Measurements from ENCODE around the gene ELMO2.

ELMO2 gene

GRCh38 chr20:46365487-46366220 lies 40.8 kb downstream of the ELMO2 start:
- no peaks in the 10 kb centered on the region for H3K9me3 Mint-ChIP-seq
- peaks cover 77% of the 10 kb centered on the region for H3K4me1 Mint-ChIP-seq
- DNase-seq (no peak), ATAC-seq (no peak)
- H3K4me3 Mint-ChIP-seq, result no peak overlapping the region
- peak overlapping the region; percentile 55 to 72 for H3K27ac Mint-ChIP-seq
- no peaks in the 10 kb centered on the region for H3K27me3 Mint-ChIP-seq

- H3K27me3 Mint-ChIP-seq, result no peaks in the 10 kb centered on the region
- ATAC-seq, result no peak
- no peak for DNase-seq
- H3K9me3 Mint-ChIP-seq, result no peaks in the 10 kb centered on the region
- peak overlapping the region; percentile 82 for H3K27ac Mint-ChIP-seq
- H3K4me1 Mint-ChIP-seq, result peaks cover 71% of the 10 kb centered on the region
- peak overlapping the region; percentile 77 to 88 for H3K4me3 Mint-ChIP-seq
These were observed 41.5 kb downstream of the ELMO2 start for GRCh38 chr20:46364670-46365486.

- Mint-ChIP-seq H3K4me3 (peak overlapping the region; percentile 77 to 88), H3K27me3 (no peaks in the 10 kb centered on the region), H3K4me1 (peaks cover 71% of the 10 kb centered on the region), H3K9me3 (no peaks in the 10 kb centered on the region), H3K27ac (peak overlapping the region; percentile 82)
- DNase-seq, result peak; percentile 82 to 84
- ATAC-seq, result peak; percentile 85
These were observed 42.3 kb downstream of the ELMO2 start for GRCh38 chr20:46363874-46364669.

GRCh38 chr20:46362921-46363867 lies 43.2 kb downstream of the ELMO2 start:
- Mint-ChIP-seq H3K27me3 (no peaks in the 10 kb centered on the region), H3K4me3 (peak overlapping the region; percentile 77 to 88), H3K4me1 (peaks cover 71% of the 10 kb centered on the region), H3K27ac (peak overlapping the region; percentile 74 to 82), H3K9me3 (no peaks in the 10 kb centered on the region)
- DNase-seq (no peak), ATAC-seq (no peak)

- H3K27ac Mint-ChIP-seq, result peak overlapping the region in 1 of 2 donors; percentile 89
- no peaks in the 10 kb centered on the region for H3K27me3 Mint-ChIP-seq
- H3K4me1 Mint-ChIP-seq, result peaks cover 79% of the 10 kb centered on the region
- no peaks in the 10 kb centered on the region for H3K9me3 Mint-ChIP-seq
- DNase-seq (no peak), ATAC-seq (no peak)
- peak overlapping the region; percentile 77 to 88 for H3K4me3 Mint-ChIP-seq
These were observed 44.6 kb downstream of the ELMO2 start for GRCh38 chr20:46361811-46362210.

GRCh38 chr20:46361381-46361780 lies 45.0 kb downstream of the ELMO2 start:
- H3K27me3 Mint-ChIP-seq, result no peaks in the 10 kb centered on the region
- ATAC-seq (no peak), DNase-seq (no peak)
- peaks cover 77% of the 10 kb centered on the region for H3K4me1 Mint-ChIP-seq
- H3K9me3 Mint-ChIP-seq, result no peaks in the 10 kb centered on the region
- H3K27ac Mint-ChIP-seq, result peak overlapping the region in 1 of 2 donors; percentile 5
- H3K4me3 Mint-ChIP-seq, result peak overlapping the region; percentile 77 to 88

GRCh38 chr20:46359233-46359751 lies 47.1 kb downstream of the ELMO2 start:
- no peak for DNase-seq
- Mint-ChIP-seq H3K4me1 (peaks cover 74% of the 10 kb centered on the region), H3K27me3 (no peaks in the 10 kb centered on the region), H3K9me3 (no peaks in the 10 kb centered on the region), H3K27ac (peak overlapping the region; percentile 20 to 55), H3K4me3 (no peak overlapping the region)
- no peak for ATAC-seq

GRCh38 chr20:46358346-46359058 lies 47.9 kb downstream of the ELMO2 start:
- Mint-ChIP-seq H3K4me3 (peak overlapping the region in 1 of 2 donors; percentile 53), H3K27me3 (no peaks in the 10 kb centered on the region), H3K4me1 (peaks cover 71% of the 10 kb centered on the region), H3K9me3 (no peaks in the 10 kb centered on the region), H3K27ac (peak overlapping the region; percentile 66 to 81)
- no peak for ATAC-seq
- DNase-seq, result no peak

- Mint-ChIP-seq H3K27me3 (no peaks in the 10 kb centered on the region), H3K27ac (peak overlapping the region; percentile 86 to 87), H3K4me1 (peaks cover 57% of the 10 kb centered on the region), H3K9me3 (no peaks in the 10 kb centered on the region), H3K4me3 (peak overlapping the region in 1 of 2 donors; percentile 60)
- no peak for DNase-seq
- peak; percentile 33 for ATAC-seq
These were observed 49.3 kb downstream of the ELMO2 start for GRCh38 chr20:46357030-46357514.

GRCh38 chr20:46356195-46357029 lies 50.0 kb downstream of the ELMO2 start:
- Mint-ChIP-seq H3K9me3 (no peaks in the 10 kb centered on the region), H3K27me3 (no peaks in the 10 kb centered on the region), H3K27ac (peak overlapping the region in 1 of 2 donors; percentile 86), H3K4me1 (peaks cover 51% of the 10 kb centered on the region), H3K4me3 (no peak overlapping the region)
- no peak for DNase-seq
- no peak for ATAC-seq

GRCh38 chr20:46355778-46356177 lies 50.6 kb downstream of the ELMO2 start:
- DNase-seq (no peak), ATAC-seq (no peak)
- Mint-ChIP-seq H3K27ac (peak overlapping the region in 1 of 2 donors; percentile 16), H3K4me3 (no peak overlapping the region), H3K4me1 (peaks cover 51% of the 10 kb centered on the region), H3K9me3 (no peaks in the 10 kb centered on the region), H3K27me3 (no peaks in the 10 kb centered on the region)

GRCh38 chr20:46354920-46355654 lies 51.3 kb downstream of the ELMO2 start:
- peak overlapping the region in 1 of 2 donors; percentile 54 for H3K27ac Mint-ChIP-seq
- H3K27me3 Mint-ChIP-seq, result no peaks in the 10 kb centered on the region
- no peaks in the 10 kb centered on the region for H3K9me3 Mint-ChIP-seq
- H3K4me3 Mint-ChIP-seq, result no peak overlapping the region
- H3K4me1 Mint-ChIP-seq, result peaks cover 57% of the 10 kb centered on the region
- ATAC-seq, result no peak
- no peak for DNase-seq

GRCh38 chr20:46354207-46354555 lies 52.2 kb downstream of the ELMO2 start:
- no peaks in the 10 kb centered on the region for H3K9me3 Mint-ChIP-seq
- no peak overlapping the region for H3K4me3 Mint-ChIP-seq
- no peak for ATAC-seq
- DNase-seq, result no peak
- H3K27ac Mint-ChIP-seq, result peak overlapping the region; percentile 35 to 45
- H3K4me1 Mint-ChIP-seq, result peaks cover 50% of the 10 kb centered on the region
- H3K27me3 Mint-ChIP-seq, result no peaks in the 10 kb centered on the region

Data from stimulated activated naive CD8-positive, alpha-beta T cell treated with anti-CD3 and anti-CD28 coated beads, Interleukin-15, amount 100 ng/mL, for 72 hours (primary cell).